Stimulated activated CD4-positive, alpha-beta T cell treated with anti-CD3 and anti-CD28 coated beads, TNF-alpha, amount 100 ng/mL, for 48 hours (primary cell): ENCODE data around the gene FARS2.

Experiments used
- DNase-seq, 3 donors: peaks; one replicate each; pipeline ENCODE4 v3.0.0-alpha.2; 2020; ENCODE audit warnings: low read depth in 3 of 3

The FARS2 gene

GRCh38 chr6:5378331-5378730, 117.0 kb downstream of the FARS2 start:
- no peak for DNase-seq

GRCh38 chr6:5379647-5380242, 118.4 kb downstream of the FARS2 start:
- DNase-seq: peak in 2 of 3 donors; percentile 3 to 4

- DNase-seq: no peak
These were observed 122.5 kb downstream of the FARS2 start for GRCh38 chr6:5383856-5384255.

- no peak for DNase-seq
These were observed 123.0 kb downstream of the FARS2 start for GRCh38 chr6:5384276-5384675.

- DNase-seq: no peak
These were observed 127.0 kb downstream of the FARS2 start for GRCh38 chr6:5388326-5388725.

- DNase-seq: no peak
These were observed 127.9 kb downstream of the FARS2 start for GRCh38 chr6:5389086-5389745.

- DNase-seq: no peak
These were observed 128.9 kb downstream of the FARS2 start for GRCh38 chr6:5390177-5390576.

GRCh38 chr6:5394280-5394679, 133.0 kb downstream of the FARS2 start:
- no peak for DNase-seq

GRCh38 chr6:5395719-5396118, 134.4 kb downstream of the FARS2 start:
- DNase-seq: no peak

GRCh38 chr6:5398530-5398929, 137.2 kb downstream of the FARS2 start:
- peak; percentile 8 to 31 (median 10) for DNase-seq

GRCh38 chr6:5399391-5399790, 138.1 kb downstream of the FARS2 start:
- DNase-seq: no peak

GRCh38 chr6:5401845-5402738, 140.8 kb downstream of the FARS2 start:
- no peak for DNase-seq

GRCh38 chr6:5403076-5403475, 141.8 kb downstream of the FARS2 start:
- DNase-seq: no peak

GRCh38 chr6:5403609-5404008, 142.3 kb downstream of the FARS2 start:
- no peak for DNase-seq

- no peak for DNase-seq
These were observed 144.7 kb downstream of the FARS2 start for GRCh38 chr6:5405976-5406375.

- no peak for DNase-seq
These were observed 150.1 kb downstream of the FARS2 start for GRCh38 chr6:5411414-5411813.

- DNase-seq: no peak
These were observed 150.7 kb downstream of the FARS2 start for GRCh38 chr6:5412017-5412416.

GRCh38 chr6:5412663-5413062, 151.3 kb downstream of the FARS2 start:
- no peak for DNase-seq

- no peak for DNase-seq
These were observed 154.9 kb downstream of the FARS2 start for GRCh38 chr6:5416250-5416649.

GRCh38 chr6:5422321-5422915, 161.1 kb downstream of the FARS2 start:
- no peak for DNase-seq

GRCh38 chr6:5423251-5423650, 161.9 kb downstream of the FARS2 start:
- DNase-seq: no peak

- DNase-seq: no peak
These were observed 163.4 kb downstream of the FARS2 start for GRCh38 chr6:5424726-5425125.
